ENCODE data around the gene PNMT. TPM values are rescaled to one million over a fixed set of nuclear protein-coding genes. Genes with fewer than 3 reads are reported as not detected.

The PNMT gene
- total and polyA plus RNA-seq, 2 of the 13 experiments (the other 11 are each of a cell fraction or from before 2014, with no cell fraction given), result 0.25 TPM; not detected in 1

DNA sequence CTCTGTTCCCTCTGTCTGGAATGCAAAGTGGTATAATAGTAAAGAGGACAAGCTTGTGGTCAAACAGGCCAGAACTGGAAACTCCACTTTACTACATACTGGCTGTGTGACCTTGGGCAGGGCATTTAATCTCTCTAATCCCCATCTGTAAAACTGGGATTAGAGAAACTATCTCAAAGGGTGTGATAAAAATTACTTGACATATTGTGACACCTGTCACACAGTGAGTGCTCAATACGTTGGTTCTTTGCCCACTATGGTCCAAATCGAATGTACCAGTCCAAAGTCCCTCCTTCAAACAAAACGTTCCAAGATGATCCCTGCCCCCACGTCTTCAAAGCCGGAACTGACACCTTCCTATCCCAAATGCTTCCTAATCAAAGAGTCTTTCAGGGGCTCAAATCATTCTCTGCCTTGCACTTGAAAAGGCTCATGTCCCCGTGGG, 18.9 kb downstream of the PNMT start (continued):
- TF ChIP-seq ZNF615 (CRISPR knock-in tag; IDR thresholded peaks at IDR 0.05; ENCODE audit: borderline replicate concordance), result 0 out of 2 replicates have a peak, but pooled peaks have one; percentile 26
- TF ChIP-seq, protein P1, sequence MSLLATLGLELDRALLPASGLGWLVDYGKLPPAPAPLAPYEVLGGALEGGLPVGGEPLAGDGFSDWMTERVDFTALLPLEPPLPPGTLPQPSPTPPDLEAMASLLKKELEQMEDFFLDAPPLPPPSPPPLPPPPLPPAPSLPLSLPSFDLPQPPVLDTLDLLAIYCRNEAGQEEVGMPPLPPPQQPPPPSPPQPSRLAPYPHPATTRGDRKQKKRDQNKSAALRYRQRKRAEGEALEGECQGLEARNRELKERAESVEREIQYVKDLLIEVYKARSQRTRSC (CRISPR knock-in tag; IDR thresholded peaks at IDR 0.05; ENCODE audit: low read depth), result no peak
- no peak for TF ChIP-seq FOXA1 (IDR thresholded peaks at IDR 0.05)
- TF ChIP-seq FOXA1 (CRISPR knock-in tag; IDR thresholded peaks at IDR 0.05), result peak; percentile 33; the same call in 1 of the 2 replicates
- TF ChIP-seq, protein P2, sequence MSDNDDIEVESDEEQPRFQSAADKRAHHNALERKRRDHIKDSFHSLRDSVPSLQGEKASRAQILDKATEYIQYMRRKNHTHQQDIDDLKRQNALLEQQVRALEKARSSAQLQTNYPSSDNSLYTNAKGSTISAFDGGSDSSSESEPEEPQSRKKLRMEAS (IDR thresholded peaks at IDR 0.05), result no peak
- TF ChIP-seq RFX3 (CRISPR knock-in tag; IDR thresholded peaks at IDR 0.05), result no peak
- no peak for TF ChIP-seq NFIB (CRISPR knock-in tag; IDR thresholded peaks at IDR 0.05; ENCODE audit: borderline replicate concordance)
- no peak for TF ChIP-seq CREB1 (IDR thresholded peaks at IDR 0.05)
- no peak; the same call in none of the 2 replicates for TF ChIP-seq CREB1 (CRISPR knock-in tag; IDR thresholded peaks at IDR 0.05)
- no peak for TF ChIP-seq ZNF121 (CRISPR knock-in tag; IDR thresholded peaks at IDR 0.05)
- TF ChIP-seq JUND (CRISPR knock-in tag; IDR thresholded peaks at IDR 0.05), result no peak
- TF ChIP-seq ZMYM4 (CRISPR knock-in tag; IDR thresholded peaks at IDR 0.05), result no peak; the same call in 1 of the 2 replicates
- no peak for TF ChIP-seq BRD4 (CRISPR knock-in tag; IDR thresholded peaks at IDR 0.05)
- TF ChIP-seq ZNF335 (CRISPR knock-in tag; IDR thresholded peaks at IDR 0.05), result no peak
- TF ChIP-seq, protein P3, sequence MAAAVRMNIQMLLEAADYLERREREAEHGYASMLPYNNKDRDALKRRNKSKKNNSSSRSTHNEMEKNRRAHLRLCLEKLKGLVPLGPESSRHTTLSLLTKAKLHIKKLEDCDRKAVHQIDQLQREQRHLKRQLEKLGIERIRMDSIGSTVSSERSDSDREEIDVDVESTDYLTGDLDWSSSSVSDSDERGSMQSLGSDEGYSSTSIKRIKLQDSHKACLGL (CRISPR knock-in tag; IDR thresholded peaks at IDR 0.05), result no peak
- no peak for TF ChIP-seq ZNF773 (CRISPR knock-in tag; IDR thresholded peaks at IDR 0.05; ENCODE audit: borderline replicate concordance)
- no peak for TF ChIP-seq ZNF567 (CRISPR knock-in tag; IDR thresholded peaks at IDR 0.05; ENCODE audit: borderline replicate concordance)
- TF ChIP-seq, protein P4, sequence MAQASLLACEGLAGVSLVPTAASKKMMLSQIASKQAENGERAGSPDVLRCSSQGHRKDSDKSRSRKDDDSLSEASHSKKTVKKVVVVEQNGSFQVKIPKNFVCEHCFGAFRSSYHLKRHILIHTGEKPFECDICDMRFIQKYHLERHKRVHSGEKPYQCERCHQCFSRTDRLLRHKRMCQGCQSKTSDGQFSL (CRISPR knock-in tag; IDR thresholded peaks at IDR 0.05), result no peak
- no peak; the same call in 1 of the 2 replicates for TF ChIP-seq ZNF816 (CRISPR knock-in tag; IDR thresholded peaks at IDR 0.05; ENCODE audit: borderline replicate concordance)
- no peak for TF ChIP-seq ZNF263 (CRISPR knock-in tag; IDR thresholded peaks at IDR 0.05)
- TF ChIP-seq, protein P5, sequence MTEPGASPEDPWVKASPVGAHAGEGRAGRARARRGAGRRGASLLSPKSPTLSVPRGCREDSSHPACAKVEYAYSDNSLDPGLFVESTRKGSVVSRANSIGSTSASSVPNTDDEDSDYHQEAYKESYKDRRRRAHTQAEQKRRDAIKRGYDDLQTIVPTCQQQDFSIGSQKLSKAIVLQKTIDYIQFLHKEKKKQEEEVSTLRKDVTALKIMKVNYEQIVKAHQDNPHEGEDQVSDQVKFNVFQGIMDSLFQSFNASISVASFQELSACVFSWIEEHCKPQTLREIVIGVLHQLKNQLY (CRISPR knock-in tag; IDR thresholded peaks at IDR 0.05), result peak; percentile 65; the same call in 1 of the 2 replicates
- no peak for TF ChIP-seq ZNF619 (CRISPR knock-in tag; IDR thresholded peaks at IDR 0.05)
- 0 out of 2 replicates have a peak, but pooled peaks have one; percentile 1 for TF ChIP-seq KLF6 (CRISPR knock-in tag; IDR thresholded peaks at IDR 0.05)
- no peak for TF ChIP-seq KAT8 (CRISPR knock-in tag; IDR thresholded peaks at IDR 0.05)
- TF ChIP-seq, protein P6, sequence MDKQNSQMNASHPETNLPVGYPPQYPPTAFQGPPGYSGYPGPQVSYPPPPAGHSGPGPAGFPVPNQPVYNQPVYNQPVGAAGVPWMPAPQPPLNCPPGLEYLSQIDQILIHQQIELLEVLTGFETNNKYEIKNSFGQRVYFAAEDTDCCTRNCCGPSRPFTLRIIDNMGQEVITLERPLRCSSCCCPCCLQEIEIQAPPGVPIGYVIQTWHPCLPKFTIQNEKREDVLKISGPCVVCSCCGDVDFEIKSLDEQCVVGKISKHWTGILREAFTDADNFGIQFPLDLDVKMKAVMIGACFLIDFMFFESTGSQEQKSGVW (CRISPR knock-in tag; IDR thresholded peaks at IDR 0.05; ENCODE audit: borderline replicate concordance), result no peak; the same call in 1 of the 2 replicates
- no peak for TF ChIP-seq PTBP1 (IDR thresholded peaks at IDR 0.05; ENCODE audit: low read depth, low read length, poor library complexity, severe bottlenecking)
- peak; percentile 87 for TF ChIP-seq HNF4G (IDR thresholded peaks at IDR 0.05; ENCODE audit: borderline replicate concordance, low read depth, low read length)
- peak; percentile 72 for TF ChIP-seq HNF4G (CRISPR knock-in tag; IDR thresholded peaks at IDR 0.05; ENCODE audit: borderline replicate concordance, low read depth)
- no peak for TF ChIP-seq TCF7L2 (IDR thresholded peaks at IDR 0.05; ENCODE audit: low read depth, low read length)
- TF ChIP-seq ZNF317 (CRISPR knock-in tag; IDR thresholded peaks at IDR 0.05), result no peak
- no peak for TF ChIP-seq ZNF3 (CRISPR knock-in tag; IDR thresholded peaks at IDR 0.05)
- peak; percentile 59; the same call in 1 of the 2 replicates for TF ChIP-seq DNMT3B (CRISPR knock-in tag; conservative IDR thresholded peaks at IDR 0.05)
